Raji (cell line): ENCODE data around the gene NAV2.

Experiments
- POLR2A ChIP-seq: IDR thresholded peaks from 2 replicates; pipeline ENCODE4 v1.6.1; 2011; ENCODE audit warnings: low read depth, low read length, control low read depth; ENCODE audit not compliant: insufficient read depth

Gene NAV2

GRCh38 chr11:19922689-19923035 is 210.0 kb downstream of the NAV2 start:
- TF ChIP-seq POLR2A = no peak

GRCh38 chr11:19923626-19924025 is 211.0 kb downstream of the NAV2 start:
- no peak for TF ChIP-seq POLR2A

- no peak for TF ChIP-seq POLR2A
Measured at GRCh38 chr11:19924311-19924710, 211.7 kb downstream of the NAV2 start.

GRCh38 chr11:19924716-19925115 is 212.1 kb downstream of the NAV2 start:
- no peak for TF ChIP-seq POLR2A

- no peak for TF ChIP-seq POLR2A
Measured at GRCh38 chr11:19929147-19929546, 216.5 kb downstream of the NAV2 start.

GRCh38 chr11:19929655-19930054 is 217.0 kb downstream of the NAV2 start:
- no peak for TF ChIP-seq POLR2A

- TF ChIP-seq POLR2A = no peak
Measured at GRCh38 chr11:19931141-19931770, 218.6 kb downstream of the NAV2 start.

- no peak for TF ChIP-seq POLR2A
Measured at GRCh38 chr11:19931771-19932369, 219.2 kb downstream of the NAV2 start.

- no peak for TF ChIP-seq POLR2A
Measured at GRCh38 chr11:19933132-19933735, 220.6 kb downstream of the NAV2 start.

GRCh38 chr11:19933801-19934488 is 221.3 kb downstream of the NAV2 start:
- no peak for TF ChIP-seq POLR2A

GRCh38 chr11:19934828-19935259 is 222.2 kb downstream of the NAV2 start:
- TF ChIP-seq POLR2A = no peak

- TF ChIP-seq POLR2A = no peak
Measured at GRCh38 chr11:19935507-19935906, 222.9 kb downstream of the NAV2 start.

GRCh38 chr11:19936461-19936860 is 223.8 kb downstream of the NAV2 start:
- no peak for TF ChIP-seq POLR2A

GRCh38 chr11:19938169-19938856 is 225.7 kb downstream of the NAV2 start:
- TF ChIP-seq POLR2A = no peak

- TF ChIP-seq POLR2A = no peak
Measured at GRCh38 chr11:19938866-19939265, 226.2 kb downstream of the NAV2 start.
